ENCODE data around the gene HADHA.
A peak's percentile ranks its signal among the peaks of the same experiment; 100 is the strongest.

Gene HADHA

DNA sequence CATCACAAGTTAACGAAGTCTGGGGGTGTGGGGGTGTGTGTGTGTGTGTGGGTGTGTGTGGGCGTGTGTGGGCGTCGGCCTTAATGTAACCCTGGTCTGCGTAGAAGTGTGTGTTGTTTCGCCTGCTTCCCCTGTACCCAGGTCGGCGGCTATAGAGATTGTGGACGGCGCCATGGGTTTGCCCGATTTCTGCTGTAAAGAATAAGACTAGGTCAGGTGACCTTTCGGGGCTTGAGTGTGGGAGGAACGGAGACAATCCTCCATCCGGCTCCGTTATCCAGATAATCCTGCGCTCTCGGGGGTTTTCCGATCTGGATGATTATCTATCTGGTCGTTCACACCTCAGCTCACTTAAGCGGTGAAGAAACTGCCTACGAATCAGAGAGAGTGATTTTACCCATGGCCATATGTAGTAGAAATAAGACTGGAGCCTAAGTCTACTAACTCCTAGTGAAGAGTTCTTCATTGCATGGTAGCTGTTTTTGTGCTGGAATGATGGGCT, 850 bp upstream of the HADHA start:
- peak; percentile 64 for DNase-seq (ENCODE audit: low spot score)

DNA sequence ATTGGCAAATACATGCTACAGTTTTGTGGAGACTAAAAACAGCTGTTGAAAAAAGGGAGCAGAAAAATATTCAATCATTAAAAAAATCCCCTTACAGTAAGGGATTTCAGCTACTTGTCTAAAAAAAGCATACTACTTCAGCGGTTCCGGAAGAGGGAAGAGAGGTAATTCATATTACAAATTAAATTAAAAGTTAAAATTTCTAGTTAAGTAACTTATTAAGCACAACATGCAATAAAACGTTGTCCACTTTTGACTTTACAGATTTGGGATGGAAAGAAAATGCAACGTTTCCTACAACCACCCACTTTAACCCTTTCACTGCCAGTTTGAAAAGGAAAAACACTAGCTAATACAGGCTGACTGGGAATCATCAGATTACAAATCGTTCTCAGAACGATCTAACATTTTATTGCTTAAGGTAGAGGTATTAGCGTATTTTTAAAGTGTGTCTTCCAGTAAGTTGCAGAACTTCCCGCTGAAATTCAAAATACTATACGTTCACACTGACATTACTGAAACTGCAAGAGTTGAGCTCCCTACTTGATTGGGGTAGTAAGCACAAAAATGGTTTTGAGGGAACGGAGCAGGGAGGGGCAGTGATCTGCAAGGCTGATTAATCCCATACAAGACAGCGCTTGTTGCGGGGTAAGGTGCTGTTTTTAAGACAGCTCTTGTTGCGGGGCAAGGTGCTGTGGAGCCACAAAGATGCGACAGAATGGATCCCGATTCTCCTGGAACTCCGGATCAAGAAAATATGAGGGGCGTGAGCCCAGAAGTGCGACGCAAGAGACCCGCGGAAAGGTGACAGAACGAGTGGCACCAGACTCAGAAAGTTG, 743 bp downstream of the HADHA start:
- peak; percentile 46 for DNase-seq (ENCODE audit: low spot score)

DNA sequence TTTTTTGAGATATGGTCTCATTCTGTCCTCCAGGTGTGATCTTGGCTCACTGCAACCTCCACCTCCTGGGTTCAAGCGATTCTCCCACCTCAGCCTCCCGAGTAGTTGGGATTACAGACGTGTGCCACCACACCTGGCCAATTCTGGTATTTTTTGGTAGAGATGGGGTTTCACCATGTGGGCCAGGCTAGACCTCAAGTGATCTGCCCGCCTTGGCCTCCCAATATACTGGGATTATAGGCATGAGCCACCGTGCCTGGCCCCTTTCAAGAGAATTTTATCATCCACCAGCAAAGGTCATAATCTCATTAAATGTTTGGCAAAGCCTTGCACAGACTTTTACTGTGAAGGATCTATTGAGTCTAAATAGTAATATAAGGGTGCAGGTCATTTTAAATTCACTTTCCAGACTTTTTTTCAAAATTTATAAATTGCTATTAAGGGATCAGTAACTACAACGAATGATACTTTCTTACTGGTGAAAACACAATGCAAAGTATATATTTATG, 2.5 kb downstream of the HADHA start:
- no peak for DNase-seq (ENCODE audit: low spot score)

DNA sequence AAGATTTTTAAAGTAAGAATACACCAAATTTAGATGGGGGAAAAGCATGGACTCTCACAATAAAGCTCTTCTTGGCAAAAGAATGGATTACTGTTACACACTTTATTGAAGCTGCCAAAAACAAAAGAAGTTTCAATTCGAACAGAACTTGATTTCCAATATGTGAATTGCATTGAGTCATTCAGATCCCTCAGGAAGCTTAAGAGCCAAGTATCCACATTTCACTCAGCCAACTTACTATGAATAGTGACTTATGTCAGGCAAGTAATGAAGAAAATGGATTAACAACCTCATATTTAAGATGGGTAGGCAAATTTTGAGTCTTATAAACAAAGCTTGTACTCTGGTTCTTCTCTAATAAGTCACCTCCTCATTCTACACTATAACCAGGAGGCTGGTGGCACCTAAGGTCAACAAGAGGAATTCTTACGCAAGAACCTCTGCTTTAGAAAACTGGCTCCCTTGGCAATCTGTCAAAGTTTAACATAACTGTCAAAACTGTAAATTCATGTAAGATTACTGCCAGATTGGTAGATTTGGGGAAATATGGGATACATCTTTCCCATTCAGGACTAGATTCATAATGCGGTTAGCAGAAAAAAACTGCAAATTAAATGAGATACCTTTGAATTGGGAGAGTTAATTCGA, 6.0 kb downstream of the HADHA start:
- no peak for DNase-seq (ENCODE audit: low spot score)

DNA sequence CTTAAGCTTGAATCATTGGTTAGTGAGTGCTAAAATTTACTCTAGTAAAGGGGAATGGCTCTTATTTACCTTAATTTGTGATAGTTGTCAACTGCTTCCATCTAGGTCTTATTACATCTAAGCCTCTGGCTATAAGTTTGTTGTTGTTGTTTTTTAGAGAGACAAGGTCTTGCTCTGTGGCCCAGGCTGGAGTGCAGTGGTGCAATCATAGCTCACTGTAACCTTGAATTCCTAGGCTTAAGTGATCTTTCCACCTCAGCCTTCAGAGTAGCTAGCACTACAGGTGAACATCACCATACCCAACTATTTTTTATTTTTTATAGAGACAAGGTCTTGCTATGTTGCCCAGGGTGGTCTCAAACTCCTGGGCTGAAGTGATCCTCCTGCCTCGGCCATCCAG, 6.6 kb downstream of the HADHA start:
- DNase-seq (ENCODE audit: low spot score), result no peak

DNA sequence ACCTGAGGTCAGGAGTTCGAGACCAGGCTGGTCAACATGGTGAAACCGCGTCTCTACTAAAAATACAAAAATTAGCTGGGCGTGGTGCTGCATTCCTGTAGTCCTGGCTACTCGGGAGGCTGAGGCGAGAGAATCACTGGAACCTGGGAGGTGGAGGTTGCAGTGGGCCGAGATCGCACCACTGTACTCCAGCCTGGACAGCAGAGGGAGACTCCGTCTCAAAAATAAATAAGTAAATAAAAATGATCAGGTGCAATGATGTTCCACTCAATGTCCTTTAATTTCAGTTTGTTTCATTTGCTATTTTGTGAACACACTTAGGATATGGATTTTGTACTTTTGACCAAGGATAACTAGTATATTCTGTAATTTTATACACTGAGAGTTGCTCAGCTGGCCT, 9.3 kb downstream of the HADHA start:
- no peak for DNase-seq (ENCODE audit: low spot score)

DNA sequence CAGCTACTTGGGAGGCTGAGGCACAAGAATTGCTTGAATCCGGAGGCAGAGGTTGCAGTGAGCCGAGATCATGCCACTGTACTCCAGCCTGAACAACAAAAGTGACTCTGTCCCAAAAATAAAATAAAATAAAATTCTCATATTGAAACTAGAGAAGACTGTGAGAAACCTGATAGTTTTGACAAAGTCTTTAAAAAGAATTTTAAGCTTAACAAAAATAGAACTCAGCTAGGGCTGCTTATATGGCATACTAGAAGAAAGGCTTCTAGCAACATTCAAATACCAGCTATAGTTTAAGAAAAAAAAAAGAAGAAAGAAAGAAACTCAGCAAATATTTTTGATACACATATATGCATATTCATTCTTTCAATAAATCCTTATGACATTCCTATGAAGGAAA, 13.6 kb downstream of the HADHA start:
- no peak for DNase-seq (ENCODE audit: low spot score)

DNA sequence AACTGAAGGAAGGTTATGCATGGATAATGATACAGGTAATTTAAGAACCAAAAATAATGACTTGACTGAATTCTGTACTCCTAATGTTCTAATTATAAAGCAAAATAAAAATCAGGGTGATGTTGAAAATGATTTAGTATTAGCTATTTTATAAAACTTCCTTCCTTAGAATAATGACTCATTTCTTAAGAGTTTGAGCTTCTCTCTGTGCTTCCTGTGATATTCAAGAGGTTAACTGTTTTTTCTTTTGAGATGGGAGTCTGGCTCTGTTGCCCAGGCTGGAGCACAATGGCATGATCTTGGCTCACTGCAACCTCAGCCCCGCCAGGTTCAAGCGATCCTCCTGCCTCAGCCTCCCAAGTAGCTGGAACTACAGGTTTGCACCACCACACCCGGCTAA, 14.8 kb downstream of the HADHA start:
- DNase-seq (ENCODE audit: low spot score), result no peak

DNA sequence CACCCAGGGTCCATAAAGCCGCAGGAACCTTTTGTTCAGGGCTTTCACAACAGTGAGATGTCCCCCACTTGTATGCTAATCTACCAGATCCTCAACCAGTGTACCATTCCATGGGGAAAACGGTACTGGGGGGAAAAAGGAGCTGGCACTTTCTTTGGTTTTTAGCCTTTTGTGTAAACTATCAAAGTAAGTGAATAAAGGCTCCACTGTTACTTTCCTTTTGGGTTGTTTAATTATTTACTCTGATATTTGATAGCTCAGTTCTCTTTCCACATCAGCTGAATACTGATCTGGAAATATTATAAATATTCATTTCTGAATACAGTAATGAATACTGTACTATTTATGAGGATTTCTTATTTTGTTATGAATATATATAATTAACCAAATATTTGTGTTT, 20.3 kb downstream of the HADHA start:
- DNase-seq (ENCODE audit: low spot score), result no peak

DNA sequence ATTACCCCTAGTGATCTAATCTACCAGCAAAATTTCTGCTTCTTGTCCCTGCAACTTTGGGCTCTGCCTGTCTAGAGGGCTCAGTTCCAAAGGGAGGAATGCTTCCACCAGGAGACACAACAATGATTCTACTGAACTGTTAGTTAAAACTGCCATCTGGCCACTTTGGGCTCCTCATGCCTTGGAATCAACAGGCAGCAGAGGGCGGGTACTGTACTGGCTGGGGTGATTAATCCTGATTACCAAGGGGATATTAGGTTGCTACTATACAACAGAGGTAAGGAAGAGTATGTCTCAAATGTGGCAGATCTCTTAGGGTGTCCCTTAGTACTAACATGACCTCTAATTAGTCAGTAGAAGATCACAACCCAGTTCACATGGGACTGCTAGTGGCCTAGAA, 21.4 kb downstream of the HADHA start:
- peak; percentile 24 for DNase-seq (ENCODE audit: low spot score)

DNA sequence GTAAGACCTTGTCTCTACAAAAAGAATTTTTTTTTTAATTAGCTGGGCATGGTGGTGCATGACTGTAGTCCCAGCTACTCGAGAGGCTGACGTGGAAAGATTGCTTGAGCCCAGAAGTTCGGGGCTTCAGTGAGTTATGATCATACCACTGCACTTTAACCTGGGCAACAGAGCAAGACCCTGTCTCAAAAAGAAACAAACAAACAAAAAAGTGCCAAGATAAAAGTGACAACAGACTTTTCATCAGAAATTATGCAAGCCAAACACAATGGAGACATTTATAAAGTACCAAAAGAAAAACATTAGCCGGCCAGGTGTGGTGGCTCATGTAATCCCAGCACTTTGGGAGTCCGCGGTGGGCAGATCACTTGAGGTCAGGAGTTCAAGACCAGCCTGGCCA, 26.7 kb downstream of the HADHA start:
- no peak for DNase-seq (ENCODE audit: low spot score)

DNA sequence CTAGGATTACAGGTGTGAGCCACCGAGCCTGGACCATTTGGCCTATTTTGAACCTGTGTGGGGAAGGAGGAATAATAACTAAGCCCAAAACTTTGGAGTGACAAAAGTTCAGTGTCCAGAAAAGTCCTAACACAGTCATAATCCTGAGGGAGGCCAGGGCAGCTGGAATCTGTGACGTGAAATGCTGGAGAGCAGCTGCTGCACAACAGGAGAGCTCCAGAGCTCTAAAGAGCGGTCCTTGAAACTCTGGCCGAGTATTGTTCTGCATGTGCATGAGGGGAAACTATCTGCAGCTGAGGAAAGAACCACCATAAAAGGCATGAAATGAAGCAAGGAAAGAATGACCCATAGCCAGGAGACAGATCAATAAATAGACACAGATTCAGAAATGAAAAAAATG, 27.8 kb downstream of the HADHA start:
- no peak for DNase-seq (ENCODE audit: low spot score)

DNA sequence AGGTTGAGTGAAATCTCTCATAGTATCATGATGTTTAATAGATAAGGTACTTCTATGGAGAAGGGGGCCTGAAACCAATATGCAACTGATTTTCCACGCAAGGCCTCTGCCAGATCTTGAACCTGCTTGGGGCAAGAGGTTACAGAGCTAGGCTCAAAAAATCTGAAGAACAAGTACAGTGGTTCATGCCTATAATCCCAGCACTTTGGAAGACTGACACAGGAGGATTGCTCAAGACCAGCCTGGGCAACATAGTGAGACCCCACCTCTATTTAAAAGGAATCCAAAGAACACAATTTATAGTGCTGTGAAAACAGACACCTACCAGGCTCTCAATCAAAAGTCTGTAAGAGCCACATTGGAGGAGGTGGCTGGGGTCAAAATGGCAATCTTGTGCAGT, 28.6 kb downstream of the HADHA start:
- DNase-seq (ENCODE audit: low spot score), result no peak

DNA sequence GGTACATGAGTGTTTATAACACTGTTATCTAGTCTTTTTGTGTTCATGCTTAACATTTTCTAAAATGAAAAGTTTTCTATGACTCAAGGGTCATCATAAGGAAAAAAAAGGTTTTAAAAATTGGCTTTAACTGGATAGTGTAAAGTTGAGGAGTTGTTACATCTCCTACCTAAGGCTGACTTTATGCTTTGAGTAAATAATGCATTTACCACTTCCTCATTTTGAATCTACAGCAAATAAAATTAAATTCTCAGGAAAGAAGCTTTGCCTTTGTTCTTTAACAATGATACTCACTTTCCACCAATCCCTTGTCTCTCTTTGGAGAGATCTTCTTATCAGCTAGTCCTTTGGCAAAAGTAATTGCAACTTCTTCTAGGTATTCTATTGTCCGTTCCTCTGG, 29.7 kb downstream of the HADHA start:
- no peak for DNase-seq (ENCODE audit: low spot score)

DNA sequence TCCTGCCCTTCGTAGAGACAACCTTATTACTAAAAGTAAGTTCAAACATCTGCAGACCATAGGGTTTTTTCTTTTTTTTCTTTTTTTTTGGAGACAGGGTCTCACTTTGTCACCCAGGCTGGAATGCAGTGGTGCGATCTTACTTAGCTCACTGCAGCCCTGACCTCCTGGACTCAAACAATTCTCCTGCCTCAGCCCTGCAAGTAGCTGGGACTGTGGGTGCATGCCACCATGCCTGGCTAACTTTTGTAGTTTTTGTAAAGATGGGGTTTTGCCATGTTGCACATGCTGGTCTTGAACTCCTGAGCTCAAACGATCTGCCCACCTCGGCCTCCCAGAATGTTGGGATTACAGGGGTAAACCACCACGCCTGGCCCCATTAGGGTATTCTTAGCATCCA, 32.4 kb downstream of the HADHA start:
- DNase-seq (ENCODE audit: low spot score), result no peak

DNA sequence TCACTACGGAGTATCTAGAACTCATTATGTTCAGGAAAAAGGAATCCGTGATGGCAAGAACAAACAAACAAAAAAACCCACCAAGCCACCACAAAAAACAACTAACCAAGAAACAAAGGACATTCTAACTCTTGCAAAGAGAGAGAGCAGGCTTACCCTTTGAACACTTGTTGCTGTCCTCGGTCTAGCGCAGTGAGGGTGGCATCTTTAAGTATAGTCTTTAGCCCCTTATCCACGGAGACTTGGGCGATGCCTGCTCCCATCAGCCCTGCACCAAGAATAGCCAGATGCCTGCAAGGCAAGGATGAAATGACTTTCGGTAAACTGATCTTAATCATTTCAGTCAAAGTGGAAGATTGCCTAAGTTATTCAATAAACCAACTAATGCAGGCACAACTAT, 40.5 kb downstream of the HADHA start:
- DNase-seq (ENCODE audit: low spot score), result no peak

DNA sequence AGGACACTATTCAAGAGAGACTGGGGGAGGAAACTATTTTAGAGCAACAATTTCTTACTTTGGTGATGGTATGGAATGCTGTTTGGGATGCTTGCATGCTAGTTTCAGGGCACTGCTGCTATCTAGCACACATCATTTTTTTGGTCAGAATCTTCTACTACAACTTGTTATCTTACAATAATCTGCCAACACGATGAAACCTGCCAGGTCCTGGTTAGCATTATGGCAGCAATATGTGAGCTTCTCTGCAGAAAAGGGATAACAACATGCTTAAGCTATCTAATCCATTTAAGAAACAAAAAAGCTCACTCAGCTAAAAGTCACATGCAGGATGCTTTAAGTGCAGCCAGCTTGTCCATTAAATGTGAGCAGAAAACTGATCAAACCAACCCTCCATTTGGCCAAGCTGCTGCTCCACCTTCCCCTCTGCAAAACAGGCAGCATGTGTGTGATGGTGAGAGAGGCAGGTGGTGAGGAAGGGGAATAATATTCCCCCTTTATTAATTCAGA, 41.4 kb downstream of the HADHA start:
- DNase-seq (ENCODE audit: low spot score), result no peak

DNA sequence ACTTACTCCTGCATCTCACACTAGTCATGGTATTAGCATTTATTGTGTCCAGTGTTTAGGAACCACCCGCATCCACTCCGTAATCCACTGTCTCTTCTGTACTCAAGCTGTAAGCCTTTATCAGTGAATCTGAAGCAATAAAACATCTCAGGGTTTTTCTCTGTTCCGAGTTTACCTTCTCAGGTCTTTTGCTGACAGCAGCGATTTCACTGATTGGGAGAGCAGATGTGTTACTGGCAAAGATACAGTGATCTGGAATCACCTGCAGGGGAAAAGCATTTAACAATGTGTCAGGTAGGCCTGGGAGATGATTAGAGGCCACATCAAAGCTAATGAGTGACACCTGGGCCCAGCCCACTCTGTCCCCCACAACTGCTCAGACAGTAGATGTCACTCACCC, 46.9 kb downstream of the HADHA start:
- DNase-seq (ENCODE audit: low spot score), result no peak

DNA sequence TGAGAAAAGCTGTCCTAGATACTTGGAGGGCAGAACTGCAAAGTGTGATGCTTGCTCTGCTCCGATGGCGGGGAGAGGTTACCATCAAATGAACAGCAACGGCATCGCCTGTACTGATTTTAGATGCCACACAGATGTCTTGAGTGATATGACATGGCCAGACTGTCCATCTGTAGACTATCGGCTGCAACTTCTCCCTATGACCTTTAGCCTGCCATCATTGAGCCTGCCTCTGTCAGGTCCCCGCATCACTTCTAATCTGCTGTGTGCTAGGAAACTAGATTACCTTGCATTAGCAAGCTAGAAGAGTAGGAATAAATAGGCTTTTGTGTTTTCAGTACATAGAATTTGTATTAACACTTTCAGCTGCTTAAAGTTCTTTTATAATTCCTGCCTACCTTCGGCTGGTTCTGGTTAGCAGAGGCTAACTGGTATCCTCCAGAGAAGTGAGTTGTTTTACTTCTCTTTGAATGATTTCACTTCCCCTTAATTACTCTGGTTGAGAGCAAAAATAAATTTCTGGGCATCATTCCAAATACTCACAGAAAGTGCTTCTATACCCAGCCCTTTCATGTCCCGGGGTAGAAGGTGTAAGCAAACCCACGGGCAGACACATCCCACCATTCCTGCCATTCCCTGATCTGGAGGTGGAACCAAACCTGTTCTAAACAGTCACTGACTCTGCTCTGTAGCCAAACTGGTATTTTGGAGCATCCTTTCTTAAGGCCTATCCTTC, 47.6 kb downstream of the HADHA start:
- DNase-seq (ENCODE audit: low spot score), result peak; percentile 23

DNA sequence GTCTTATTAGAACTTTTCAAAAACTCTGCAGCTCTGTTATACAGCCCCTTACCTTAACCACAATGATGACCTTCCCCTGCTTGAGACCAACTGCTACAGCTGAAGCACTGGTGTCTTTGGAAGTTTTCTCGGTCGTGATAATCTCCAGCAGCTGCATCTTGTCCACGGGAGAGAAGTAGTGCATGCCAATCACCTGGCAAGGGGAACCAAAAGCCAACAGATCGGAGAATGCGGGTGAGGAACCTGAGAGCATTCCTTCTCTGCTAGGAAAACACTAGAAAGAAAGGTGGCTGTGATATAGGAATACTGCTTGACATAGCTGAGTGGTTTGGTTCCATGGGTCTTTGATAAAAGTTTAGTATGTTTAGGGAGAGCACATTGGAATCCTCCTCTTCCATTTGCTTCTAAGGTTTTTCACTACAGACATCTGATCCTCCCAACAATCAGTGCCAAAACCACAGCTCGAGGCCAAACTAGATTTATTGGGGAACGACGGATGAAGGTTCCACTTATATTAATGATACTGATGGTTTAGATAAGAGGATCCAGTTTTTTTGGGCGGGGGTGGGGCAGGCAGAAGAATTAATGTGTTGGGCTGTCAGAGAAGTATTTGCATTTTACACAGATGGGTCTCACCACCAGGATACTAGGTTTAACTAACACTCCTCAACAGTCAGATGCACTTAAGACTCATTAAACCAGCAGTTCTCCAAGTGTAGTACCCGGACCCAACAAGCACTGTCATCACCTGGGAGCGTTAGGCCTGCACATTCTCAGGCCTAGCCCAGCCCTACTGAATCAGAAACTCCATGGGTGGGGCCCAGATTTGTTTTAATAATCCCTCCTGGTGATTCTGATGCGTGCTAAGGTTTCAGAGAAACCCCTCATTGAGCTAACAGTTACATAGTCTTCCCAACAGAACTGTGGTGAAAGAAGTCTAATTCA, 49.1 kb downstream of the HADHA start:
- DNase-seq (ENCODE audit: low spot score), result no peak

DNA sequence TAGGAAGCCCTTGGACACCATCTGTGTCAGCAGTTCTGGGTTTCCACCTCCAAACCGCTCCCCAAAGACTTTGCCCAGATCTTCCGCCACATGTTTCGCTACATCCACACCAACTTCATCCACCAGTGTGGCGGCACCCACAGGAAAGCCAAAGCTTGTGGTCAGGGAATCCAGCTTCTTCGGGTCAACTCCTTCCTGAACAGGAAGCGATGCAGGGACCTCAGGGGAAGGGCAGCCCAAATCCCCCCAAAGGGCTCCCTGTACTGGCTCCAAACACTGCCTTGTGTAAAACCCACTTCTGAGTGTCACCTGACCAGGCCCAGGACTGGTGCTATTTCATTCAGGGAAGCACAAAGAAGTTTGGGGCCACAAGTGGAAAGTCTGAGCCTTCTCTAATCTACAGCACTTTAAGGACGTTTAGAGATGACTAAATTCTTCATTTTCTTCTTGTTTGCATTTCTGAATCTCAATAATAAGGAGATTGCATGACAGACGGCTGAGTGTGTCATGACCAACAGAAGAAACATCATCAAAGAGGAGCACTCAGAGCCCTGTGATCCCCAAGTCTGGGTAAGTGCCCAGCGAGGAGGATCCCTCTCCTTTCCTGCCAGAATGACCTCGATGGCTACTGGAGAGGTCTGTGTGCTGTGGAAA, 50.7 kb downstream of the HADHA start:
- DNase-seq (ENCODE audit: low spot score), result no peak
